MCF 10A (cell line): Measurements from ENCODE around the gene ANO1. TPM values are rescaled to one million over a fixed set of nuclear protein-coding genes. Genes with fewer than 3 reads are reported as not detected.

Experiments used
- BruUV-seq: library from RNA; stranded (reverse); fragments of 400-500 nt; replicated peaks from 2 replicates; lab custom pipeline; 2021; lab: Mats Ljungman, UMichigan
- CTCF ChIA-PET: fragments of 300-600 bp; sonication (Branson Sonifier 250); formaldehyde crosslinking; extraction: SDS; loops from one replicate; lab custom pipeline; 2021; ENCODE audit warnings: antibody characterized with exemption, inconsistent platforms; lab: Yijun Ruan, JAX
- POLR2A ChIA-PET: fragments of 300-600, 350-650 bp; sonication (Branson Sonifier 250); formaldehyde crosslinking; extraction: SDS; loops from one replicate; lab custom pipeline; 2020; ENCODE audit warnings: antibody characterized with exemption, inconsistent platforms; lab: Yijun Ruan, JAX
- DNase-seq: peaks from one replicate; pipeline ENCODE4 v3.0.0-alpha.2; 2018; ENCODE audit not compliant: unreplicated experiment
- H3K27ac Mint-ChIP-seq: one replicate; pipeline ENCODE4 v1.8.0; 2022; ENCODE audit warnings: mild to moderate bottlenecking, low read depth, mixed read lengths; ENCODE audit not compliant: unreplicated experiment
- H3K27me3 Mint-ChIP-seq: one replicate; pipeline ENCODE4 v1.8.0; 2022; ENCODE audit warnings: mixed read lengths; ENCODE audit not compliant: insufficient read depth, unreplicated experiment
- H3K36me3 Mint-ChIP-seq: one replicate; pipeline ENCODE4 v1.8.0; 2022; ENCODE audit warnings: mild to moderate bottlenecking, moderate library complexity, mixed read lengths; ENCODE audit not compliant: insufficient read depth, unreplicated experiment
- H3K4me1 Mint-ChIP-seq: one replicate; pipeline ENCODE4 v1.8.0; 2022; ENCODE audit warnings: mixed read lengths; ENCODE audit not compliant: insufficient read depth, unreplicated experiment
- H3K4me3 Mint-ChIP-seq: one replicate; pipeline ENCODE4 v1.8.0; 2022; ENCODE audit warnings: mild to moderate bottlenecking, moderate library complexity, mixed read lengths; ENCODE audit not compliant: unreplicated experiment
- H3K9me3 Mint-ChIP-seq: one replicate; pipeline ENCODE4 v1.8.0; 2022; ENCODE audit warnings: mixed read lengths; ENCODE audit not compliant: unreplicated experiment
- intact Hi-C: fragments of 100-400 bp; cut with micrococcal nuclease; formaldehyde crosslinking; loops from 2 replicates; pipeline ENCODE4 v1.14.1; 2022
- total RNA-seq: library from RNA; stranded (reverse); gene quantifications from 2 replicates; pipeline ENCODE4 v1.2.3, GENCODE V29; 2022
- TF ChIP-seq, protein P1 (sequence below): fragments of 200-600 bp; IDR thresholded peaks from one replicate; pipeline ENCODE4 v1.8.0; 2022; ENCODE audit warnings: antibody characterized with exemption, mild to moderate bottlenecking; ENCODE audit not compliant: unreplicated experiment

The ANO1 gene
- total RNA-seq, 1 experiment from 2014 or later: not detected

- CTCF ChIA-PET: no interaction called here
- H3K9me3 Mint-ChIP-seq: no peaks in the 10 kb centered on the region
These were observed 97.2 kb downstream of the ANO1 start for GRCh38 chr11:70175236-70175698.

DNA sequence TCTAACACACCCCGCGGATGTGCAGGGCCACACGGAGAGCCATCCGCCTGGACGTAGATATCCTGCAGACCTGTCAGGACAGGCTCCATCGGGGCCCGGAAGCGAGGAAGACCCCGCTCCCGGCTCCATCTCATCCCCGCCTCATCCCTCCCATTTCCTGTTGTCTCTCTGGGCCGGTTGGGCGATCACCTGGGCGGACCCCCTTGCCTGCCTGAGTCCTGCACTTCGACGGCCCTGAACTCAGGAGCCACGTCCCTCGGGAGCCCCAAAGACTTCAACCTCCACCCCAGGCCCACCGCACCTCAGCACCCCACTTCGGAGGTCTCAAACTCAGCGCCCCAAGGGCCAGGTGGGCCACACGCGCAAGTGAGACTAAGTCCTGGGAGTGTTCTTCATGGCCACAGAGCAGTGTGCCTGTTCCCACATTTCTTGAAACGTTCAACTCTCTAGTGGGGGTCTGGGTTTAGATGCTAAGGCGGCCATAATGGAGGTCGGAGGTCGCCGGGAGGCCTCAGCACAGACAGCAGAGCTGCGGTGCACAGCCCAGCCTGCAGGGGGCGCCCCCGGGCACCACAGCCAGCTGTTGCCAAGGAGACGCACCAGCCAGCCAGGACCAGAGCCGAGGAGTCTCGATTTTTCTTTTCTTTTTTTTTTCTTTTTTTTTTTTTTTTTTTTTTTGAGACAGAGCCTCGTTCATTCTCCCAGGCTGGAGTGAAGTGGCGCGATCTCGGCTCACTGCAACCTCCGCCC is 99.0 kb downstream of the ANO1 start:
- BruUV-seq: no TSS peak
- Mint-ChIP-seq H3K27me3 (peaks cover under 1% of the 10 kb centered on the region), H3K9me3 (no peaks in the 10 kb centered on the region), H3K36me3 (peaks cover 4% of the 10 kb centered on the region), H3K4me3 (no peak overlapping the region), H3K4me1 (no peaks in the 10 kb centered on the region), H3K27ac (no peak overlapping the region)
- TF ChIP-seq, protein P1, sequence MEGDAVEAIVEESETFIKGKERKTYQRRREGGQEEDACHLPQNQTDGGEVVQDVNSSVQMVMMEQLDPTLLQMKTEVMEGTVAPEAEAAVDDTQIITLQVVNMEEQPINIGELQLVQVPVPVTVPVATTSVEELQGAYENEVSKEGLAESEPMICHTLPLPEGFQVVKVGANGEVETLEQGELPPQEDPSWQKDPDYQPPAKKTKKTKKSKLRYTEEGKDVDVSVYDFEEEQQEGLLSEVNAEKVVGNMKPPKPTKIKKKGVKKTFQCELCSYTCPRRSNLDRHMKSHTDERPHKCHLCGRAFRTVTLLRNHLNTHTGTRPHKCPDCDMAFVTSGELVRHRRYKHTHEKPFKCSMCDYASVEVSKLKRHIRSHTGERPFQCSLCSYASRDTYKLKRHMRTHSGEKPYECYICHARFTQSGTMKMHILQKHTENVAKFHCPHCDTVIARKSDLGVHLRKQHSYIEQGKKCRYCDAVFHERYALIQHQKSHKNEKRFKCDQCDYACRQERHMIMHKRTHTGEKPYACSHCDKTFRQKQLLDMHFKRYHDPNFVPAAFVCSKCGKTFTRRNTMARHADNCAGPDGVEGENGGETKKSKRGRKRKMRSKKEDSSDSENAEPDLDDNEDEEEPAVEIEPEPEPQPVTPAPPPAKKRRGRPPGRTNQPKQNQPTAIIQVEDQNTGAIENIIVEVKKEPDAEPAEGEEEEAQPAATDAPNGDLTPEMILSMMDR: peak; percentile 62
- peak; percentile 38 for DNase-seq
- intact Hi-C loops: no loop called here
- POLR2A ChIA-PET: no interaction called here
- CTCF ChIA-PET: interaction anchor here (0.6 to 0.7 kb wide), 4 partner anchors 9 to 231 kb away, joined by 3 to 5 read pairs (median 3); no protein-coding TSS in a partner anchor

More at GRCh38 chr11:70175236-70175698, 97.2 kb downstream of the ANO1 start:
- Mint-ChIP-seq H3K36me3 (peaks cover 4% of the 10 kb centered on the region), H3K27ac (no peak overlapping the region), H3K4me1 (no peaks in the 10 kb centered on the region), H3K4me3 (no peak overlapping the region), H3K27me3 (peaks cover 15% of the 10 kb centered on the region)
- intact Hi-C loops: no loop called here
- DNase-seq: no peak
- TF ChIP-seq, protein P1: no peak
- POLR2A ChIA-PET: no interaction called here
- no TSS peak for BruUV-seq

DNA sequence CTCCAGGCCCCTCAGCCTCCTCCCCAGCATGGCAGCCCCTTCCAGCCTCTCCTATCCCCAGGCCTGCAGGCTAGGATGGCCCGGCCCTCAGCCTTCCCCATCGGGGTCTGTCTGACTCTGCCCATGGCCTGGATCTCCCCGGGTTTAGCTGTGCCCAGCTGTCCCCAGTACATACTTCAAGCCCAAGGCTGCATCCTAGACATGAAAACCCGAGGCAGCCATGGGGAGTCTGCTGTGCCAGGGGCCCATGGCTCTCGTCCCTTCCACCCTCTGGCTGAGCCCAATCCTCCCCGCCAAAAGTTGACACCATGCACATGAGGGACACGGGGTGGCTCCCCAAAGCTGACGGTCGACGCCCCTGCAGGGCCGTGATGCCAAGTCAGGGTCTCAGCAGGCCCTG is 102.8 kb downstream of the ANO1 start:
- CTCF ChIA-PET: no interaction called here
- Mint-ChIP-seq H3K9me3 (no peaks in the 10 kb centered on the region), H3K4me1 (no peaks in the 10 kb centered on the region), H3K4me3 (no peak overlapping the region), H3K36me3 (no peaks in the 10 kb centered on the region), H3K27me3 (no peaks in the 10 kb centered on the region), H3K27ac (no peak overlapping the region)
- TF ChIP-seq, protein P1: no peak
- no peak for DNase-seq
- no TSS peak for BruUV-seq
- POLR2A ChIA-PET: no interaction called here
- intact Hi-C loops: no loop called here

DNA sequence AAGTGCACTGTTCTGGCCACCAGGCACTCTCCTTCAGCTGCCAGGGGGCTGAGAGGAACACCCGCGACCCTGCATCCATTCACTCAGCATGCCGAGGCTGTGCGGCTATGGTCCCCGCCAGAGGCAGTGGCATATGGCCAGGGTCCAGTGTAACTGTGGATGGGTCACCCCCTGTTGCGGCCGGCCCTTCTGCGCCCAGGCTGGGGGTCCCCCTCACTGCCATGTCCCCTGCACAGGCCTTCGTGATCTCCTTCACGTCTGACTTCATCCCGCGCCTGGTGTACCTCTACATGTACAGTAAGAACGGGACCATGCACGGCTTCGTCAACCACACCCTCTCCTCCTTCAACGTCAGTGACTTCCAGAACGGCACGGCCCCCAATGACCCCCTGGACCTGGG is 104.1 kb downstream of the ANO1 start:
- no peaks in the 10 kb centered on the region for H3K27me3 Mint-ChIP-seq
- H3K27ac Mint-ChIP-seq: no peak overlapping the region
- ChIA-PET POLR2A (interaction anchor here (0.6 kb wide), 1 partner anchor 239 kb away, joined by 3 read pairs; no protein-coding TSS in a partner anchor), CTCF (interaction anchor here (0.6 kb wide), 1 partner anchor 52 kb away, joined by 4 read pairs; no protein-coding TSS in a partner anchor)
- DNase-seq: no peak
- intact Hi-C loops: no loop called here
- TF ChIP-seq, protein P1: no peak
- BruUV-seq: no TSS peak
- no peaks in the 10 kb centered on the region for H3K36me3 Mint-ChIP-seq
- no peaks in the 10 kb centered on the region for H3K9me3 Mint-ChIP-seq
- no peaks in the 10 kb centered on the region for H3K4me1 Mint-ChIP-seq
- no peak overlapping the region for H3K4me3 Mint-ChIP-seq
